Measurements from ENCODE around the gene MORN2. TPM values are rescaled to one million over a fixed set of nuclear protein-coding genes. Genes with fewer than 3 reads are reported as not detected.

The MORN2 gene
- total RNA-seq, 1 experiment from 2014 or later = 8.0 TPM

DNA sequence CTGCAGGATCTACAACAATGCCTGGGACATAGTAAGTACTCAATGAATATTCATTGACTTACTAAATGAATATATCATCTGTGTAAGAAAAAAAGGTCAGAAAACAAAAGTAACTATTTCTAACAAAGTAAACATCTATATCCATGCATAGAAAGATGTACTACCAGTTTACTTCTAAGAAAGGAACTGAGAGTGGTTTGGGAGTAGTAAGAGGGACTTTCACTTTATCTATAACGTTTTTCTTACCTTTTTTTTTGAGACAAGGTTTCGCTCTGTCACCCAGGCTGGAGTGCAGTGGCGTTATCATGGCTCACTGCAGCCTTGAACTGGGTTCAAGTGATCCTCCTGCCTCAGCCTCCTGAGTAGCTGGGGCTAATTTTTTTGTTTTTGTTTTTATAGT lies 25.7 kb upstream of the MORN2 start:
- Histone ChIP-seq H3K14ac (ENCODE audit: insufficient read depth, low read length) (no peak overlapping the region), H3K4ac (ENCODE audit: low read depth, low read length) (no peak overlapping the region), H3K23me2 (ENCODE audit: insufficient read length, low read depth, low read length, poor library complexity, severe bottlenecking) (no peaks in the 10 kb centered on the region), H3K23ac (ENCODE audit: insufficient read length, low read depth, low read length) (no peak overlapping the region), H4K20me1 (ENCODE audit: control insufficient read depth, insufficient read depth, insufficient read length) (no peaks in the 10 kb centered on the region), H3T11ph (ENCODE audit: low read length) (no peak overlapping the region), H2BK12ac (ENCODE audit: insufficient read length, low read depth, low read length) (no peak overlapping the region), H2AK5ac (ENCODE audit: insufficient read length, low read length) (no peak overlapping the region), H2BK5ac (ENCODE audit: insufficient read length, low read length) (no peak overlapping the region), H3K9ac (ENCODE audit: extremely low read depth, insufficient read length, low read length) (no peak overlapping the region), H2BK20ac (ENCODE audit: low read depth, low read length, poor library complexity, severe bottlenecking) (no peak overlapping the region), H3K18ac (ENCODE audit: insufficient read length, low read depth, low read length) (no peak overlapping the region), H2AFZ (ENCODE audit: low read length) (no peak overlapping the region), H3K79me1 (ENCODE audit: insufficient read depth, low read depth, low read length, poor library complexity, severe bottlenecking) (no peaks in the 10 kb centered on the region), H3K27ac (ENCODE audit: insufficient read length, low read depth, low read length) (no peak overlapping the region), H3K9me3 (ENCODE audit: control insufficient read depth, low read depth, low read length) (no peaks in the 10 kb centered on the region), H2BK15ac (ENCODE audit: low read depth, low read length) (no peak overlapping the region), H4K8ac (replicated peaks; ENCODE audit: insufficient read length, low read depth, low read length) (no peak overlapping the region), H3K79me2 (ENCODE audit: insufficient read depth, low read length) (no peaks in the 10 kb centered on the region), H3K4me2 (ENCODE audit: insufficient read depth, insufficient read length, low read length) (no peak overlapping the region), H3K27me3 (ENCODE audit: insufficient read depth, low read length) (no peaks in the 10 kb centered on the region), H4K91ac (ENCODE audit: insufficient read length, low read depth, low read length) (no peak overlapping the region), H4K5ac (ENCODE audit: insufficient read length, low read depth, low read length) (no peak overlapping the region), H3K4me1 (ENCODE audit: insufficient read depth, low read length) (no peaks in the 10 kb centered on the region), H3K56ac (ENCODE audit: insufficient read length, low read depth, low read length) (no peak overlapping the region), H2BK120ac (ENCODE audit: low read depth, low read length, poor library complexity, severe bottlenecking) (no peak overlapping the region)
- H3K36me3 Mint-ChIP-seq (ENCODE audit: insufficient read depth in 1 of 3, low read depth in 3 of 3) = peaks cover 5 to 55% (median 46%) of the 10 kb centered on the region in 3 experiments; a peak in 6 of 7 replicates
- TF ChIP-seq CTCF (conservative IDR thresholded peaks at IDR 0.05) = no peak
- H3K9me3 Mint-ChIP-seq = no peaks in the 10 kb centered on the region
- no peak for DNase-seq
- no peak overlapping the region for H3K4me3 Mint-ChIP-seq
- no CpG with 5 or more reads among the region's 3 CpGs for WGBS (ENCODE audit: extremely low coverage, insufficient read length, low lambda C conversion rate)
- no peaks in the 10 kb centered on the region for H3K4me1 Mint-ChIP-seq
- H3K27ac Mint-ChIP-seq = no peak overlapping the region
- H3K27me3 Mint-ChIP-seq (ENCODE audit: low read depth) = no peaks in the 10 kb centered on the region
